ENCODE data around the gene PLXNC1.

Gene PLXNC1

GRCh38 chr12:94149119-94149780 is 873 bp downstream of the PLXNC1 start:
- Histone ChIP-seq H3K9me3 (ENCODE audit: low read length) (no peaks in the 10 kb centered on the region), H3K36me3 (ENCODE audit: insufficient read depth, low read length) (no peaks in the 10 kb centered on the region), H3K9ac (ENCODE audit: low read length) (no peak overlapping the region), H3K27me3 (ENCODE audit: control insufficient read depth in 1 of 2, insufficient read depth in 2 of 2, low read length in 2 of 2) (peaks cover 4 to 25% of the 10 kb centered on the region in 2 donors), H3K4me1 (ENCODE audit: insufficient read depth, low read length) (peaks cover 6% of the 10 kb centered on the region), H3K4me3 (ENCODE audit: low read depth in 1 of 2, low read length in 2 of 2) (peak overlapping the region in 1 of 2 donors; percentile 46), H3K27ac (ENCODE audit: low read depth, low read length) (no peak overlapping the region)

GRCh38 chr12:94149781-94150239 is 1.4 kb downstream of the PLXNC1 start:
- Histone ChIP-seq H3K4me1 (ENCODE audit: insufficient read depth, low read length) (peaks cover 6% of the 10 kb centered on the region), H3K27me3 (ENCODE audit: control insufficient read depth in 1 of 2, insufficient read depth in 2 of 2, low read length in 2 of 2) (peaks cover 4 to 25% of the 10 kb centered on the region in 2 donors), H3K4me3 (ENCODE audit: low read depth in 1 of 2, low read length in 2 of 2) (peak overlapping the region; percentile 14 to 46), H3K9ac (ENCODE audit: low read length) (no peak overlapping the region), H3K27ac (ENCODE audit: low read depth, low read length) (no peak overlapping the region), H3K36me3 (ENCODE audit: insufficient read depth, low read length) (no peaks in the 10 kb centered on the region), H3K9me3 (ENCODE audit: low read length) (no peaks in the 10 kb centered on the region)

DNA sequence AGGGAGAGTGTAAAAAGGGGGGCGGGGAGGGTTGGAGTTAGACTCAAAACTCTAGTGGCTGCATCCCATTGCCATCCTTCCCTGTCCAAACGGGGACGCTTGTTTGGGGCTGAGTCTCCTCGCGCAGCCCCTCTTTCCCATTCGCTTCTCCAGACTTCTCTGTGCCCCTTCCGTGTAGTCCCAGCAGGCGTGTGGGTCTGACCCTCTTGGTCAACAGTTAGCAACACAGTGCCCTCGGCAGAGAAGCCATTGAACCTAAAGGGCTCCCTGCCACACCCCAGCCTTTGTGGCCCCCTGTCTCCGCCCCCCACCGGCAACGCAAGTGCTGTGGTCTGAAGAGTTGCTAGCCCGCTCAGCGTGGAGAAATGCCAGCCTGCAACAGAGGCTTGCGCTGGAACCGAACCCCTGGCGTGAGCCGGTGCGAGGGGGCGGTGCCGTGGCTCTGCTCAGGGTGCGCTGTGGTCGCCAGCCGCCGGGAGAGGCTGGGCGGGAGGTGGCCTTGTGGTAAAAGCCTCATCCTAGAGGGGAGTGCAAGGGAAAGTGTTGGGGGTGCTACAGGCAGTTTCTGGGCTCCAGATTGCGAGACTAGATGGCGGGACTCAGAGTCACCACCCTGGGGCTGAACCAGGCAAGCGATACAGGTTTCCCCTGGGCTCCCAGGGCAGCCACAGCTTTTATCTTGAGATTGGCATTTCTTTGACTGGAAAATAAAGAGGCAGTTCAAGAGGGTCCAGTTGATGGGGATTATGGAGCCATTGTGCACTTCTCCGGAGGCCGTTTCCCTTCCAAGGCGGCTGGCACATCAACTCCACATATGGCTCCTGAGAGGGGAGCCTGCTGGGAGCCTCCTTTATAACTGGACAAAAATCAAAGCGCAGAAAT is 2.1 kb downstream of the PLXNC1 start:
- H3K36me3 ChIP-seq (ENCODE audit: insufficient read depth, low read length) = no peaks in the 10 kb centered on the region
- no peaks in the 10 kb centered on the region for H3K9me3 ChIP-seq (ENCODE audit: low read length)
- no peak overlapping the region for H3K9ac ChIP-seq (ENCODE audit: low read length)
- peaks cover 2% of the 10 kb centered on the region for H3K4me1 ChIP-seq (ENCODE audit: insufficient read depth, low read length)
- H3K27me3 ChIP-seq (ENCODE audit: control insufficient read depth in 1 of 2, insufficient read depth in 2 of 2, low read length in 2 of 2) = peaks cover 4 to 25% of the 10 kb centered on the region in 2 donors
- peak overlapping the region in 1 of 2 donors; percentile 14 for H3K4me3 ChIP-seq (ENCODE audit: low read depth in 1 of 2, low read length in 2 of 2)
- H3K27ac ChIP-seq (ENCODE audit: low read depth, low read length) = no peak overlapping the region

GRCh38 chr12:94151582-94151981 is 3.2 kb downstream of the PLXNC1 start:
- H3K27me3 ChIP-seq (ENCODE audit: control insufficient read depth in 1 of 2, insufficient read depth in 2 of 2, low read length in 2 of 2) = peaks cover 4 to 25% of the 10 kb centered on the region in 2 donors
- H3K9me3 ChIP-seq (ENCODE audit: low read length) = no peaks in the 10 kb centered on the region
- H3K27ac ChIP-seq (ENCODE audit: low read depth, low read length) = no peak overlapping the region
- H3K36me3 ChIP-seq (ENCODE audit: insufficient read depth, low read length) = no peaks in the 10 kb centered on the region
- no peak overlapping the region for H3K4me3 ChIP-seq (ENCODE audit: low read depth in 1 of 2, low read length in 2 of 2)
- no peaks in the 10 kb centered on the region for H3K4me1 ChIP-seq (ENCODE audit: insufficient read depth, low read length)
- H3K9ac ChIP-seq (ENCODE audit: low read length) = no peak overlapping the region

DNA sequence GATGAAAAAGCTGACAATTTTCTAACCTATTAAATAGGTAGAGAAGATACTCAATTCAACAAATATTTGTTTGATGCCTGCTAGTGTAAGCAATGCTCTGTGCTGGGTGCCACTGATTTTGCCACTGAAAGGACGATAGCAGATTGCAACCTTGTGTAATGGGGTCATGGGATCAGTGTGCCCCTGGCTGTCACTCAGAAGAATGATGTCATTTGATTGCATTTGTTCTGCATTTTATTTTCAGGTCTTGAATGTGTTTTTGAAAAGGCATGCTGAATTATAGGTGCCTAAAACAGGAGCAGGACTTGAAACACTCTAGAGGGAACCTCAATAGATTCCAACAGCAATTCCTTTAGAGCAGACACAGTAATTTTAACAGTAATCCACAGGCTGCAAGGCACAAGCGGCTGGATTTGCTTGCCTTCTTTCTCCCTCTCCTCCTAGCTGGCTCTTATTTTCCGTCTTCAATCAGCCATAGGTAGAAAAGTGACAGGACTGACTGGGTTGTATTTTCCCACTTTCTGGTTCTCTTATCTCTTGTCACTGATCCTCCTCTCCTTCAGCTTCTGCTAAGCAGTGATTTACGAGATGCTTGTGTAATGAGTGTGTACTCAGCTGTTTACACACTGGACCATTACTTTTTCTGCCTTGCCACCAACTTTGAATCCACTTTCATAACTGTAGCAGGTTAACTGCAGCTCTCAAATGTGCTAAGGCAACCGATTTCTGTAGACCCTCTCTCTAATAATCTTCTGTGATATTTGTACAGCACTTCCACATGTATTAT is 4.1 kb downstream of the PLXNC1 start:
- H3K27ac ChIP-seq (ENCODE audit: low read depth, low read length) = no peak overlapping the region

GRCh38 chr12:94157181-94157580 is 8.8 kb downstream of the PLXNC1 start:
- no peak overlapping the region for H3K27ac ChIP-seq (ENCODE audit: low read depth, low read length)
- H3K9ac ChIP-seq (ENCODE audit: low read length) = no peak overlapping the region
- no peaks in the 10 kb centered on the region for H3K36me3 ChIP-seq (ENCODE audit: insufficient read depth, low read length)

More for the DNA sequence above, 4.1 kb downstream of the PLXNC1 start:
- no peak overlapping the region for H3K4me3 ChIP-seq (ENCODE audit: low read depth in 1 of 2, low read length in 2 of 2)
- no peaks in the 10 kb centered on the region for H3K4me1 ChIP-seq (ENCODE audit: insufficient read depth, low read length)
- H3K9ac ChIP-seq (ENCODE audit: low read length) = no peak overlapping the region
- H3K27me3 ChIP-seq (ENCODE audit: control insufficient read depth in 1 of 2, insufficient read depth in 2 of 2, low read length in 2 of 2) = peaks cover 0 to 21% of the 10 kb centered on the region in 2 donors
- H3K36me3 ChIP-seq (ENCODE audit: insufficient read depth, low read length) = no peaks in the 10 kb centered on the region
- H3K9me3 ChIP-seq (ENCODE audit: low read length) = no peaks in the 10 kb centered on the region

GRCh38 chr12:94157981-94158411 is 9.6 kb downstream of the PLXNC1 start:
- no peak overlapping the region for H3K27ac ChIP-seq (ENCODE audit: low read depth, low read length)
- H3K9me3 ChIP-seq (ENCODE audit: low read length) = no peaks in the 10 kb centered on the region
- no peak overlapping the region for H3K9ac ChIP-seq (ENCODE audit: low read length)
- no peaks in the 10 kb centered on the region for H3K36me3 ChIP-seq (ENCODE audit: insufficient read depth, low read length)
- H3K27me3 ChIP-seq (ENCODE audit: control insufficient read depth in 1 of 2, insufficient read depth in 2 of 2, low read length in 2 of 2) = no peaks in the 10 kb centered on the region
- no peak overlapping the region for H3K4me3 ChIP-seq (ENCODE audit: low read depth in 1 of 2, low read length in 2 of 2)
- no peaks in the 10 kb centered on the region for H3K4me1 ChIP-seq (ENCODE audit: insufficient read depth, low read length)

More at GRCh38 chr12:94157181-94157580, 8.8 kb downstream of the PLXNC1 start:
- no peak overlapping the region for H3K4me3 ChIP-seq (ENCODE audit: low read depth in 1 of 2, low read length in 2 of 2)
- H3K4me1 ChIP-seq (ENCODE audit: insufficient read depth, low read length) = no peaks in the 10 kb centered on the region
- no peaks in the 10 kb centered on the region for H3K9me3 ChIP-seq (ENCODE audit: low read length)
- no peaks in the 10 kb centered on the region for H3K27me3 ChIP-seq (ENCODE audit: control insufficient read depth in 1 of 2, insufficient read depth in 2 of 2, low read length in 2 of 2)

DNA sequence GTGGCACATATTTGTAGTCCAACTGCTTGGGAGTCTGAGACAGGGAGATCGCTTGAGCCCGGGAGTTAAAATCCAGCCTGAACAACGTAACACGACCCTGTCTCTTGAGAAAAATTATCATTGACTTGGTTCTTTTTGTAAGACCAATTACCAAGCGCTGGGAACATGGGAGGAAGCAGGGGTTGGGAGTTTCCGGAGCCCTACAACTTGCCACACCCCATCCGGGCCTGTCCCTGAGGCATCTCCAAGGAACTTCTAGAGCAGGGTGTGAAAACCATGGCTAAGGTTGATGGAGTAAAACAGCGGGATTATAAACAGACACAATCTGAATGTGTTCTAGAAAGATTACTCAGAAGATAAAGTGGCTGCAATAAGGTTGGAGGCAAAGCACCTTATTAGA is 10.3 kb downstream of the PLXNC1 start:
- Histone ChIP-seq H3K9ac (ENCODE audit: low read length) (no peak overlapping the region), H3K27ac (ENCODE audit: low read depth, low read length) (no peak overlapping the region), H3K27me3 (ENCODE audit: control insufficient read depth in 1 of 2, insufficient read depth in 2 of 2, low read length in 2 of 2) (no peaks in the 10 kb centered on the region), H3K9me3 (ENCODE audit: low read length) (no peaks in the 10 kb centered on the region), H3K4me3 (ENCODE audit: low read depth in 1 of 2, low read length in 2 of 2) (no peak overlapping the region), H3K4me1 (ENCODE audit: insufficient read depth, low read length) (no peaks in the 10 kb centered on the region), H3K36me3 (ENCODE audit: insufficient read depth, low read length) (no peaks in the 10 kb centered on the region)

DNA sequence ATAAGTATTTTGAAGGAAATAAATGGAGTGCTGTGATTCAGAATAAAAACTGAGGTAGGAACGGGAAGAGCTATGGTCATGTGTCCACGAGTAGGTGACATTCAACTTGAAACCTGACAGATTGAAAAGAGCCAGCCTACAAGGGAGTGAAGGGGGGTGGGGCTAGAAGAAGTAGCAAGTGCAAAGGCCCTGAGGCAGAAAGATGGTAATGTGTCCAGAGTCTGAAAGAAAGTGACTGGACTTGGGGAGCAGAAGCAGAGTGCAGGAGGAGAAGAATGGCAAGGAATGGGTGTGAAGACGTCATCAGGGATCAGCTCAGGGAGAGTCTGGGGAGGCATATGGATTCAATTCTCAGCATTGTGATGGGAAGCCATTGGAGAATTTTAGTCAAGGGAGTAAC is 13.7 kb downstream of the PLXNC1 start:
- Histone ChIP-seq H3K9ac (ENCODE audit: low read length) (no peak overlapping the region), H3K36me3 (ENCODE audit: insufficient read depth, low read length) (no peaks in the 10 kb centered on the region), H3K4me3 (ENCODE audit: low read depth in 1 of 2, low read length in 2 of 2) (no peak overlapping the region), H3K4me1 (ENCODE audit: insufficient read depth, low read length) (no peaks in the 10 kb centered on the region), H3K27me3 (ENCODE audit: control insufficient read depth in 1 of 2, insufficient read depth in 2 of 2, low read length in 2 of 2) (no peaks in the 10 kb centered on the region), H3K9me3 (ENCODE audit: low read length) (no peaks in the 10 kb centered on the region), H3K27ac (ENCODE audit: low read depth, low read length) (no peak overlapping the region)

DNA sequence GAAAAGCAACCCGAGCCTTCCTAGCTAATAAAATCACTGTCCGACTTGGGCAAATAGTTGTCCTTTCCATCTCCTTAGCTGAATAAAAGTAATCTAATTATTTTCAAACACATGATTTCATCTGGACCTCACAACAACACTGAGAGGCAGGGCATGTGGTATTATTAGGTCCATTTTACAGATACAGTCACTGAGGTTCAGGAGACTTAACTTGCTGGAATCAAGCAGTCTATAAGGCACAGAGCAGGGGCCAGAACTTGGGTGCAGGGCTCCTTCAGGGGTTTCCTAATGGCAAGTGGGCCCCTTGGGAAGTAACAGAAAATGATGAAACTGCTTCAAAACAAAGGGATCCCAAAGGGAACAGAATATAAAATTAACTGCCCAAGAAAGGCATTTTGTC is 15.5 kb downstream of the PLXNC1 start:
- no peaks in the 10 kb centered on the region for H3K36me3 ChIP-seq (ENCODE audit: insufficient read depth, low read length)
- H3K4me3 ChIP-seq (ENCODE audit: low read depth in 1 of 2, low read length in 2 of 2) = no peak overlapping the region
- H3K9ac ChIP-seq (ENCODE audit: low read length) = no peak overlapping the region
- no peaks in the 10 kb centered on the region for H3K4me1 ChIP-seq (ENCODE audit: insufficient read depth, low read length)
- no peak overlapping the region for H3K27ac ChIP-seq (ENCODE audit: low read depth, low read length)
- no peaks in the 10 kb centered on the region for H3K9me3 ChIP-seq (ENCODE audit: low read length)
- H3K27me3 ChIP-seq (ENCODE audit: control insufficient read depth in 1 of 2, insufficient read depth in 2 of 2, low read length in 2 of 2) = no peaks in the 10 kb centered on the region

DNA sequence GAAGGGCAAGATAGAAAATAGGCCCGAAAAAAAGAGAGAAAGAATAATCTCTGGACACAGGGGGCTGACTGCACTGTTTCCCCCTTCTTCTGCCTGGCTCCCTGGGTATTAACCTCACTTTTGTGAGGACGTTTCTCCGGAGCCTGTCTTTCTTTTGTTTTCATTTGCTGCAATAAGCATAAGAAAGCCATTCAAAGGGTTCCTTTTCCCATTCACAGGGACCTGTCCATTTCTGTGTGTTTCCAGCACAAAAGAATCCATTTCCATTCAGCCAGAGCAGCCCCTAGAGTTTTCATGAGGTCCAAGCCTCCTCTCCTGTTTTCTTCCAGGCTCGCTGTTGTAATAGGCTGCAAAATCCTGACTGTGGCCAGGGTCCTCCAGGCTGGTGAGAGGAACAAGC is 16.8 kb downstream of the PLXNC1 start:
- Histone ChIP-seq H3K4me1 (ENCODE audit: insufficient read depth, low read length) (no peaks in the 10 kb centered on the region), H3K9me3 (ENCODE audit: low read length) (no peaks in the 10 kb centered on the region), H3K36me3 (ENCODE audit: insufficient read depth, low read length) (no peaks in the 10 kb centered on the region), H3K27me3 (ENCODE audit: control insufficient read depth in 1 of 2, insufficient read depth in 2 of 2, low read length in 2 of 2) (no peaks in the 10 kb centered on the region), H3K9ac (ENCODE audit: low read length) (no peak overlapping the region), H3K27ac (ENCODE audit: low read depth, low read length) (no peak overlapping the region), H3K4me3 (ENCODE audit: low read depth in 1 of 2, low read length in 2 of 2) (no peak overlapping the region)

All from muscle layer of colon (tissue), 2 donors.